GM18520 (cell line): ENCODE measurements around the gene SVIL.
"Not testable (repeated sequence)": the region's sequence is repeated elsewhere in the genome, so short reads cannot be mapped to it uniquely, and the experiment has no call there.

Experiments
- ATAC-seq: cut with Tn5 transposase; IDR thresholded peaks from one replicate; pipeline ENCODE4 v1.9.1; 2021; ENCODE audit not compliant: unreplicated experiment

The SVIL gene

DNA sequence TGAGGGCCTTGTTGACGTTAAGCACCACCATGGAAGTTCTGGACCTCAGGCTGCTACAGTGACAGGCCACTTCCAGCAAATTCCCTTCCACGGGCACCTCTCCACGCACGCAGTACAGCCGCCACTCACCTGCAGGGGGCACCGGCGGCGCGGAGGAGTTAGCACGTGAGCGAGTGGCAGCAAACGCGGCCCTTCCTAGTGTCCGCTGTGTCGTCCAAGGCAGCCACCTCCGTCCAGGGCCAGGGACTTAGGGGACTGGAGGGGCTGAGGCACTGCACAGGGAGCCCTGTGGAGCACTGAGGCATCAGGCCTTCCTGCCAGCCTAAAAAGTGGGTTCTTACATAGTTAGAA lies 164.4 kb downstream of the SVIL start:
- ATAC-seq = no peak

DNA sequence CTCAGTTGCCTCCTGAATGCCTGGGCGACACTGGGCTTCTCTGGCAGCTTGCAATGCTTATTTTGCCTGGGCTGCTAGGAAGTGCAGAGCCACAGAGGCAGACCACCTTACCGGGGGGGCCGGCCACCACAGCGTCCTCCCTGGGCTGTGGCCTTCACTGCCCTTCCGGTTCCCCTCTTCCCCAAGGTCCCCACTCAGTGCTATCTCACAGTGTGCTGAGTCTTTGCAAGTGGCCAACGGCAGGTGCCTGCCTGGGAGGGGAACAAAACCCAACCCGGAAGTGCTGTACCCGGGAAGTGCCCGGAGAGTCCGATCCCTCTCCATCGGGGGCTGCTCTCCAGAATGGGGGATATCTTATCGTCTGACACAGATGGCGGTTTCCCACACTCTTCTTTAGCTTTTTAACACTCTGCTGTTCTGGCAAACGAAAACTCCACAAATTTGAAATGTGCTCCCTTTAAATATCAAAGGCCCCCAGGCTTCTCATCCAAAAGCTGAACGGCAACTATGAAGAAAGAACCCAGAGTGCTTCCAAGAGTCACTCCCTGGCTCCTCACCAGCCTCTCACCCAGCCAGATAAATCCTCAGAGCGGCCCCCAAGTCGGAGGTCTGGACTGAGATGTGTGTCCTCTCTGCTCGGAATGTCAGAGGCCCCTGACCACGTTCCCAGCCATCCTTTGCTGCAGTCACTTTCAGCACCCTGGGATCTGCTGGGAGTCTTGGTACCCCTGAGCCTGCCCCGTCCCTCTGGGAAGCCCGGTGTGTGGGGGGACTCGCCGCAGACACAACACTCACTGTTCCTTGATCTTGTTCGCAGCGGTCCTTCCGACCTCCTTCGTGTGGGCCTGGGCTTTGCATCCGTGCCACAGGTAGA lies 165.1 kb downstream of the SVIL start:
- no peak for ATAC-seq

DNA sequence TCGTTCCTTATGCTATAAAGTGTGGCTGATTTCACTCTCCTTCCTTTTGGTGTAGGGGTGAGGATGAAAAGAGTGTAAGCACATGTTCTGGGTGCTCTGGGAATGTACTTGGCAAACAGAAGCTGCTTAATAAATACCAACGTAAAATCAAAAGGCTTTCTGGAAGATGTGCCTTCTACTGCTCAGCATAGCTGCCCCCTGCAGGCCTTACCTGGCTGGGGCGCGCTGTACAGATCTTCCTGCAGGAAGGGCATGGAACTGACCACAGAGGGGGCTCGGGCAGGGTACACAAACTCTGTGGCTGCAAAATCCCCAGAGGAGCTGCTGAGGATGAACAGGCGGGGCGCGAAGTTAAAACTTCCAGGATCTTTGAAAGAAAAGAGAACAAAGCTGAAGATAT lies 169.4 kb downstream of the SVIL start:
- no peak for ATAC-seq

DNA sequence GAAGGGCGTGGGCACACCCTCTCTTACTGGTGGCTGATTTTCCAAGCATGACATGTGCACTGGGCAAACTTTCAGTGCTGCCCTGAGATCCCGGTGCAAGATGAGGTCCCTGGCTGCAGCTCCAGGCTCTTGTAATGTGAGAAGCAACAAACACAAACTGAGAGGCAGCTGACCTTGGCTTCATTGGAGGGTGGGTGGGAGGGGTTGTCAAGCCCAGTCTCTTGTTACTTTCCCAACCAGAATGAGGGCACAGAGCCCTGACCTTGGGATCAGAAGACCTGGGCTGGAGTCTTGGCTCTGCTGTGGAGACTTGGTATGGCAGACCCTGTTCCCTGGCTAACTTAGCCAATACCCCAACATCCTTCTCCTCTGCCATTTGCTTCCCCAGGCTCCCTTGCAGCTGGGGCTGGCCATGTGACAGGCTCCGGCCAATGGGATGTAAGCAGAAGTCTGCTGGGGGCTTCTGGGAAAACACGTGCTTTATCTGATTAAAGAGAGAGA lies 170.1 kb downstream of the SVIL start:
- not testable (repeated sequence) for ATAC-seq

DNA sequence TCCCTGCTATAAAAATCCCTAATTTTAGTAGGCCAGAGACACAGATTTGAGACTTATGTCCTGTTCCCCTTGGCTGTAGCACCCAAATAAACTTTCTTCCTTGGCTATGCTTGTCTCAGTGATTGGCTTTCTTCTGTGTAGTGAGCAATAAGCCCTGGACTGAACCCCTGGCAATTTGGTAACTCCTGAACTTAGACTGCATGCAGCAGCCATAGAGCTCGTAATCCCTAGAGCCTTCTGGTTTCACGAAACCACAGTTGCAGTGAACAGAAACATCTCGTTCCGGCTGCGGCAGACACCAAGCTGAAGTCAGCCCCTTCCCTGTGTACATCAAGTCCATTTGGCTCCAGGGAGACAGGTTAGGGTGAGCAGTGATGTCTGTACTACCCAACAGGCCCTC lies 173.7 kb downstream of the SVIL start:
- no peak for ATAC-seq

DNA sequence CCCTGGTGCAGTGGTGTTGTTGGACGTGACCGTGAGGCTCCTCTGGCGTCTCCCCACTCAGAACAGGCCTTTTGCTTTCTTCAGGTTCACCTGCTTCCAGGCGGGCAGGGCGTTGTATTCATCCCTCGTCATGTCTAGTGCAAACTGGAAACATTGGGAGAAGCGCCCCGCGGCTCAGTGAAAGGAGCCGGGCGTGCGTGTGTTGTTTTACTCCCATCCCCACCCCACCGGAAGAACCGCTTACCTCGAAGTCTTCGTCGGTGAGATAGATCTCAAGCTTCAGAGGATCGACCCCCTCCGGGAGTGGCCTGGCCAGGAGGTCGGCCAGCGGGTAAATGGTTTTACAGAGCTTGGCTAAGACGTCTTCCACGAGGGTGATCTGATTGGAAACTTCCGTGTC lies 176.6 kb downstream of the SVIL start:
- ATAC-seq = not testable (repeated sequence)

DNA sequence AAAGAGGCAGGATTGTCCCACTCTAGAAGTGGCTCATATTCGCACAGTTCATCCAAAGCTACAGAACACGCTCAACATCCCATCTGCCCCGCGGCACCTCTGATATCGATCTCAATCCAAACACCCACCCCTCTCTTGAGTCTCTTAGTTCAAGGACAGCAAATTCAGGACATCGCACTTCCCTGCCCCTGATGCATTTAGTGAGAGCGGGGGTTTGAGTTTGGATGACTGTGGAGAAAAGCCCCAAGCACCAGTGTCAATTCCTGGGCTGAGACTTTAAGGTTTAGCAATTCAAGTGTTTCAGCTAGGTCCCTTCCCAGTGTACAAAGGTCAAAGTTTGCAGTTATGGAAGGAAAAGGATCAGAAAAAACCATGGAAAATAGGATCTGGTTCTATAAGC lies 179.7 kb downstream of the SVIL start:
- ATAC-seq = no peak

DNA sequence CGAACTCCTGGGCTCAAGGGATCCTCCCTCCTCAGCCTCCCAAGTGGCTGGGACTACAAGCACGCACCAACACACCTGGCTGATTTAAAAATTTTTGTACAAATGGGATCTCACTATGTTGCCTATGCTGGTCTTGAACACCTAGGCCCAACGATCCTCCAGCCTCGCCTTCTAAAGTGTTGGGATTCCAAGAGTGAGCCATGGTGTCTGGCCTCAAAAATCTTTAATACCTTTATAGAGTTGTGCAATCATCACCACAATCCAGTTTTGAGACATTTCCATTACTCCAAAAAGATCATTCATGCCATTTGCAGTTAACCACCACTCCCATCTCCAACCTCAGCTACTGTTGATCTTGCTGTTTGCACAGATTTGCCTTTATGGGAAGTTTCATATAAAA lies 180.5 kb downstream of the SVIL start:
- ATAC-seq = no peak

DNA sequence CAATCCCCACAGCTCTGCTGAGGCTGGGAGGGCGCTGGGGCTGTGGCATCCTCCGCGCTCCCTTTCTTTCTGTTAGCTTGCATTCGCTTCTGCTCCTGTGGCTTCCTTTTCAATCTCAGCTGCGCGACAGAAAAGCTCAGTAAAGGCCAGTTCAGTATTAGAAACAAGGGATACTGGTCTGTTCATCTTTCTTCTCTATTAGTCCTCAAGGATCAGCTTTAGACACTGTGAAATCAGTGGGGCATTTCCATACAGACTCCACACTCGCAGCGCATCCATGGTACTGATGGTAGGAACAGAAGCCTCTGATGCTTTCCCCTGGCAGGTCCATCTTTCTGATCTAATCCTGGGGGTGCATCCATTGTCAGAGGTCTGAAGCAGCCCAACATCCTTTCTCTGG lies 182.2 kb downstream of the SVIL start:
- ATAC-seq = no peak

DNA sequence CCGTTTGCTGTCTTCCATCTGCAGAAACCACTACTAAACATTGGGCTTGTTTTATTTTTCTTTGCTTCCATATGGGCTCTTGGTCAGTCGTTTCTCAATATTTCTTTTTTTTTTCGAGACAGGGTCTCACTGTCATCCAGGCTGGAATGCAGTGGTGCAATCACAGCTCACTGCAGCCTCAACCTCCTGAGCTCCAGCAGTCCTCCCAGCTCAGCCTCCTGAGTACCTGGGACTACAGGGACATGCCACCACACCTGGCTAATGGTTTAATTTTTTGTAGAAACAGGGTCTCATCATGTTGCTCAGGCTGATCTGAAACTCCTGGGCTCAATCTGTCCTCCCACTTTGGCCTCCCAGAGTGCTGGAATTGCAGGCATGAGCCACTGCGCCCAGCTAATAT lies 182.8 kb downstream of the SVIL start:
- no peak for ATAC-seq

DNA sequence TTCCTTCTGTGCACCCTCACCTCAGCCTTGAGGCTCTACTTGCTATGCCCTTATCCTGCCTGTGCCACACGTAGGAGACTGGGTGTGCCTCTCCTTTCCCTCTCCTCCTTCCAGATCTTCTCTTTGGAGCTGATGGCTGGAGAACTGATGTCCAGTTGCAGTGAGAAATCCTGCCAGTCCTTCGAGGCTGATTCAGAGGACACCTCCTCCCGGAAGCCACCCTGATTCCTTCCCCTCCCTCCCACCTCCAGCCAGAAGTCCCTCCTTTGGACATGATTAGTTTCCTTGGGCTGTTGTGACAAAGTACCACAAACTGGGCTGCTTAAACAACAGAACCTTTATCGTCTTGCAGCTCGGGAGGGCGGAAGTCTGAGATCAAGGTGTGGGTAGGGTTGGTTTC lies 184.4 kb downstream of the SVIL start:
- no peak for ATAC-seq

DNA sequence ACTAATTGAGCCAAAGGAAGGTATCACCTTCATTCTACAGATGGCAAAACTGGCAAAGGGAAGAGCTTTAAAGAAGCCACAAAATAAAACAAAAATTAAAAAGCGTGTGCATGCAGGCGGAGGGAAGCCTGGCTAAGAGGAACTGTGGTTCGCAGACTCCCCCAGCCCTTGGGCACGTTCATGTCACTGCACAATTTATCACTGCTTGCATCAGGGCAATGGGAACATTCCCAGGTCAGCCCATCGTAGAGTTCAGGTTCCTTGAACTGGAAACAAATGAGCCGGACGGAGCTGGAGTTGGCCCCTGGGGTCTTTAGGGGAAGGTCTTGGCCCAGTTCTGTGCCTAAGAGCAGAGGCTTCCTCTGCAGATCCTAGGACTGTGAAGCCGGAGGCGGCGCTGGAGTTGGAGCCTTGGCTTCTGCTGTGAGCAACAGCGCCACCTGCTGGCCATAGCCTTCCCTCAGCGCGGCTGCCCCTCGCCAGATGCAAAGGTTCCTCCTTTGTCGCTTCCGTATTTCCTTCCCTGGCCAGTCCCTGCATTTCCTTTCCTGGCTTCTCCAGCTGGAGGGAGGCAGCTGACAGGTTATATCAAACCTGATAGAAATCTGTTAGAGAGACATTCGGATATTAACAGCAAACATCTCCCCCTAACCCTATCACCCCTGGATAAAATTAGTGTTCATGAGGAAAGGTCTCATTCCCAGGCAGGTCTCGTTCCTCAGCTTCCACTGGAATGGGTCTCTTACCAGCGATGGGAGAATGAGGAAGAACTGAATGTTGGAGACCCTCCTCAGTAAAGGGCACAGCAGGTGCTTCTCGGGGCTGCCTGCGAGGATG lies 185.8 kb downstream of the SVIL start:
- not testable (repeated sequence) for ATAC-seq

DNA sequence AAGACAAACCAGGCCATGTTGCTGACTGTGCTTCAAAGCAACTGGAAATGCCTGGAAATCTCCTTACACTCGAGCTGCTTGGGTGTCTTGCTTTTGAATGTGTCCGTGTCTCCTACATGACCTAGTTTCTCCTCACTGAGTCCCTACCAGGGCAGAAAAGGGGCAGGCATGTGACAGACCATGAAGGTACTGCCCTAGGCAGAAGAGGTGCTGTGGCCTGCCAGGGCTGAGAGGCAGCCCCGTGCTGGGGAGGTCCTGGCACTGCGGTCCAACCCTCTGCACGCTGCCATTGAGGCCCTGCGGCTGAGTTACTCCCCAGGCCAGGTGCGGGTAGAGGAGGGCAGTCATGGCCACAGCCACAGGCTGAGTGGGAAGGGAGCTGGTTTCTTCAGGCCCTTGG lies 186.6 kb downstream of the SVIL start:
- no peak for ATAC-seq

DNA sequence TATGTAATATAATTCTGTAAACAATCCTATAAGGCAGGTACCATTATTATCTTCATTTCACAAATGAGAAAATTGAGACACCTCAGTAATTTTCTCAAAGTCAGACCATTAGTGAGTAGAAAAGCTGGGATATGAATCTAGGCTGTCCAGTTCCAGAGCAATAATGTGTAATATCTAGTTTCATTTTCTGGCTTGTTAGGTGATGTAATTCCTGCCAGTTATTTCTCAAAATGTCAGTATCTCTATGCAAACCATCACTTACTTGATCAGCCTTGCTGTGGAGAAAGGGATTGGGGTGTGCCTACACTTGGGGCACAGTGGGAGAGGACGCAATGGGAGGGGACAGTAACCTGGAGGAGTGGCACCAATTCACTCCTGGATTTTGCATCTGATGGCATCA lies 188.4 kb downstream of the SVIL start:
- ATAC-seq = no peak

DNA sequence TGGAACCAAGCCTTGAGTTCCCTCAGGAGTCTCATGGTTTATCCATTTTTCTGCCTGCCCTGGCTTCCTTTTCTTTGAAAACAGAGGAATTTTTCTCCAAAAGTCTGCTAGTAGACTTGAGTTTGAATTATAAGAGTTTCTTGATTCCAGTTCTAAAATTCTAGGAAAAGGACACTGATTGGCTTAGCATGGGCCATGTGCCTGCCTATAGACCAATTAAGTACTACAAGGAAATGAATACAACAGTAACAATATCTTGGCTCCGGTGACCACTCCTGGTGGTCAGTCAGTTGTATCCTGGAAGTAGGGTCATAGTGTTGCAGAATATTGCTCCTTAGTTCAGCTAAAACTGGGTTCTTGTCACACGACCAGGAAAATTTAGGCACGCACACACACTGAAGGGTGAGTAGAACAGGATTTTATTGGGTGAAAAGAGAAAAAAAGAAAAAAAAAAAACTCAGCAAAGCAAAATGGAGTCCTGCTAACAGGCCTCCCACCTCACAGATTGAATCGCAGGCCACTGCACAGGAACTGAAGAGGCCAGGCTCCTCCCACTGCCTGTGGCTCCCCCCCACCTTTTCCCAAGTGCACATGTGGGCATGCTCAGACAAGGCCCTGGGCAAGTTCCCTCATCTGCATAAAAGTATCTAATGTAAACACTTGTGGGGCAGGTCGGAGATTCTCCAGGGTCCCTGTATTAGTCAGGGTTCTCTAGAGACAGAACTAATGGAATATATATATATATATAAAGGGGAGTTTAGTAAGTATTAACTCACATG lies 190.8 kb downstream of the SVIL start:
- ATAC-seq = no peak

DNA sequence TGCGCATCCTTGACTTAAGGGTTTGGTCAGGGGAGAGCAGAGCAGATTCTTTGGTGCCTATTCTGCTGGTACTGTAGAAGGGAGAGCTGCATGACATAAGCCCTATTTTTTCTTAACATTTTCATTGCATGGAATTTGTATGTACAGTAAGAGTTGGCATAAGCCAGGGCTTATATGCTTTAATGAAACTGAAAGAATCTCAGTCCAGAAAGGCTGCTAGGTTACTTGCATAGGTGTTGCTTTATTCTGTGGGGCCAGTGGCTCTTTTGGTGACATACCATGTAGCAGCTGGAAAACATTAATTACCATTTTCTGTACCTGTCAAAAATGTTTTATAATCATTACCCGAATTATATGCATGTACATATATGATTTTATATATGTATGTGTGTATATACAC lies 193.8 kb downstream of the SVIL start:
- peak; percentile 50 for ATAC-seq

DNA sequence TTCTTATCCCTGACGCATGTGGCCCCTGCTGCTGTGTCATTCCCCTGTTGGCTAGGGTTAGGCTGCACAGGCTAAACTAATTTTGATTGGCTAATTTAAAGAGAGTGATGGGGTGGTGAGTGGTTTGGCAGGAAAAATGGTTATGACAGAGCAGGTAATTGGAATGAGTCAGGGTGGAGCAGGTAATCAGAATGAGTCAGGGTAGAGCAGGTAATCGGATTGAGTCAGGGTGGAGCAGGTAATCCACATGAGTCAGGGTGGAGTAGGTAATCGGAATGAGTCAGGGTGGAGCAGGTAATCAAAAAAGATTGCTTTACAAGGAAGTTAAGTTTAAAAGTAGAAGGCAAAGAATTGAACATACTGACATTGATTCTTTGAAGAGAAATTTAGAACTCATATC lies 195.8 kb downstream of the SVIL start:
- not testable (repeated sequence) for ATAC-seq

DNA sequence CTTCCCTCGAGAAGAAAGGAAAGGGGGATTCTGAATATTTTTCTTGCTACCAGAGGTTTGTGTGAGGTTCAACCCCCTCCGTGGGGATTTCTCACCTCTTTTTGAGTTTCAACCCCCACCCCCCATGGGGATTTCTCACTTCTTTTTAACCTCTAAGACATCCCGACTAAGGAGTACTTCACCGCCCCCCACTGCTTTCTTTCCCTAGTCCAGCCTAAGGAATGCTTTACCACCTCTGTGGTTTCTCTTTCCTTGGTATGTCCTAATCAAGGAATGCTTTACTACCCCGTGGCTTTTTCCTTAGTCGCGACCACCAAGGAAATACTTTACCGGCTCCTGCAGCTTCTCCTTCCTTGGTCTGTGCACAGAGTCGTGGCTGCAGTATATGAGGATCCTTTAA lies 196.5 kb downstream of the SVIL start:
- ATAC-seq = no peak

DNA sequence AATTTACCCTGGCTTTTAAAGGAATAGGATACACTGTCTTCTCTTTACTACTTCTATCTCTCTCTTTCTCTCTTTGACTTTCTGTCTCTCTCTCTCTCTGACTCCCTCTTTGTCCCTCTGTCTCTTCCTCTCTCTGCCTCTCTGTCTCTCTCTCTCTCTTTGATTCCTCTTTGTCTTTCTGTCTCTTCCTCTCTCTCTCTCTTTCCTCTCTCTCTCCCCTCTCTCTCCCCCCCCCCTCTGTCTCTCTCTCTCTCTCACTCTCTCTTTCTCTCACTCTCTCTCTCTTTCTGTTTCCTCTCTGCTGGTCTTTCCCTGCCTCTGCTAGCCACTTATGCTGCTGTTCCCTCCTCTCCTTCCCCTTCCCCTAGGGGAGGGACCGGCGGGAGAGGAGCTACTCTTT lies 196.9 kb downstream of the SVIL start:
- no peak for ATAC-seq

DNA sequence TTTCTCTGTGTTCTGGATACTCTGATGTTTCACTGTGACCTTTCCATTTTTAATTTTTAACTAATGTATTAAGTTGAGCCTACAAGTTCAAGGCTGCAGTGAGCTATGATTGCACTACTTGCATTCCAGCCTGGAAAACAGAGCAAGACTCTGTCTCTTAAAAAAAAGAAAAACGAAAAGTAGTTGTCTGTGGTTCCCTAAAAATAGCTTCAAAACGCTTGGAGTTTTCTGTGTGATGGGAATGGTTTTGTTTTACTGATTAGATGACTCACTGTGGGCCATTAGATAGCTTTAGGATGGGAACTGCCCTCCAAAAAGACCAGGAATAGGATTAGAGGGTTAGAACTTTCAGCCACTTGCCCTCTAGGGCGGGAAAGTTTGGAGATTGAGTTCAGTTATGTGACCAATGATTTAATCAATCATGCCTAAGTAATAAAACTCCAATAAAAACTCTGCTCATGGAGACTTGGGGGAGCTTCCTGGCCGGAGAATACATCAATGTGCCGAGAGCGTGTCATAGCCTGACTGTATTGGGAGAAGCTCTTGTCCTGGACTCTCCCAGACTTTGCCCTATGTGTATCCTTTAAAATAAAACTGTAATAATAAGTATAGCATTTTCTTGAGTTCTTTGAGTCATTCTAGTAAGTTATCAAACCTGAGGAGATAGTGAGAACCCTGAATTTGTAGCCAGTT lies 198.8 kb downstream of the SVIL start:
- ATAC-seq = no peak

DNA sequence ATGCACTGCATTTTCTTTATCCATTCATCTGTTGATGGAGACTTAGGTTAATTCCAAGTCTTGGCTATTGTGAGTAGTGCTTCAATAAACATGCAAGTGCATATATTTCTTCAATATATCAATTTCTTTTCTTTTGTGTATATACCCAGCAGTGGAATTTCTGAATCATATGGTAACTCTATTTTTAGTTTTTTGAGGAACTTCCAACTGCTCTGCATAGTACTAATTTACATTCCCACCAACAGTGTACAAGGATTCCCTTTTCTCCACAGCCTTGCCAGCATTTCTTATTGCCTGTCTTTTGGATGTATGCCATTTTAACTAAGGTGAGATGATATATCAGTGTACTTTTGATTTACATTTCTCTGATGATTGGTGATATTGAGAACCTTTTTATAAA lies 200.7 kb downstream of the SVIL start:
- ATAC-seq = no peak
